DND-41 (cell line): ENCODE data around the gene TEX44.
A peak's percentile ranks its signal among the peaks of the same experiment; 100 is the strongest.
"Not testable (repeated sequence)": the region's sequence is repeated elsewhere in the genome, so short reads cannot be mapped to it uniquely, and the experiment has no call there.

Experiments
- ATAC-seq: fragments of 200-7000 bp; cut with Tn5 transposase; 3 replicates; pipeline ENCODE4 v1.9.1; 2021; ENCODE audit warnings: low read depth; ENCODE audit not compliant: insufficient read depth
- DNase-seq: peaks from one replicate; pipeline ENCODE4 v3.0.0-alpha.2; 2020
- H2AFZ ChIP-seq: 2 replicates; pipeline ENCODE4 v1.6.0; 2012; ENCODE audit warnings: low read depth, low read length
- H3K27ac ChIP-seq: 2 replicates; pipeline ENCODE4 v1.5.1; 2012; ENCODE audit warnings: low read length, inconsistent platforms
- H3K27me3 ChIP-seq: fragments of 200-600 bp; sonication (generic); 2 replicates; pipeline ENCODE4 v1.6.0; 2012; ENCODE audit warnings: low read length, mild to moderate bottlenecking, inconsistent platforms; ENCODE audit not compliant: insufficient read depth, poor library complexity
- H3K36me3 ChIP-seq: 2 replicates; pipeline ENCODE4 v1.5.1; 2012; ENCODE audit warnings: low read length, inconsistent platforms; ENCODE audit not compliant: insufficient read depth
- H3K4me1 ChIP-seq: 2 replicates; pipeline ENCODE4 v1.5.1; 2012; ENCODE audit warnings: mild to moderate bottlenecking, low read length; ENCODE audit not compliant: insufficient read depth
- H3K4me2 ChIP-seq: 2 replicates; pipeline ENCODE4 v1.6.0; 2012; ENCODE audit warnings: mild to moderate bottlenecking, moderate library complexity, low read length, inconsistent platforms; ENCODE audit not compliant: insufficient read depth
- H3K4me3 ChIP-seq, 2 experiments: fragments of 200-600 bp in 1 of 2; shearing (Covaris generic) in 1 of 2; 2 replicates each; pipeline ENCODE4 v1.5.1; 2012 to 2016; ENCODE audit warnings: inconsistent platforms in 2 of 2, low read length in 2 of 2, mild to moderate bottlenecking in 2 of 2, low read depth in 1 of 2, moderate library complexity in 1 of 2
- H3K79me2 ChIP-seq: 2 replicates; pipeline ENCODE4 v1.6.0; 2012; ENCODE audit warnings: low read length, inconsistent platforms; ENCODE audit not compliant: insufficient read depth
- H3K9ac ChIP-seq: 2 replicates; pipeline ENCODE4 v1.6.0; 2012; ENCODE audit warnings: low read depth, mild to moderate bottlenecking, inconsistent platforms, low read length, moderate library complexity
- H3K9me3 ChIP-seq: 2 replicates; pipeline ENCODE4 v1.5.1; 2012; ENCODE audit warnings: low read length, moderate library complexity, mild to moderate bottlenecking, inconsistent platforms; ENCODE audit not compliant: insufficient read depth, severe bottlenecking
- H4K20me1 ChIP-seq: 2 replicates; pipeline ENCODE4 v1.6.0; 2012; ENCODE audit warnings: low read length; ENCODE audit not compliant: insufficient read depth
- EZH2 ChIP-seq: IDR thresholded peaks from 3 replicates; pipeline ENCODE4 v1.6.1; 2012; ENCODE audit warnings: borderline replicate concordance, low read depth, mild to moderate bottlenecking, moderate library complexity, low read length, inconsistent platforms; ENCODE audit not compliant: severe bottlenecking
- TF ChIP-seq, protein P1 (sequence below): IDR thresholded peaks from 2 replicates; pipeline ENCODE4 v1.5.1; 2012; ENCODE audit warnings: borderline replicate concordance, low read length, moderate library complexity, mild to moderate bottlenecking; ENCODE audit not compliant: poor library complexity, severe bottlenecking; ENCODE audit errors: extremely low read depth

Gene TEX44

DNA sequence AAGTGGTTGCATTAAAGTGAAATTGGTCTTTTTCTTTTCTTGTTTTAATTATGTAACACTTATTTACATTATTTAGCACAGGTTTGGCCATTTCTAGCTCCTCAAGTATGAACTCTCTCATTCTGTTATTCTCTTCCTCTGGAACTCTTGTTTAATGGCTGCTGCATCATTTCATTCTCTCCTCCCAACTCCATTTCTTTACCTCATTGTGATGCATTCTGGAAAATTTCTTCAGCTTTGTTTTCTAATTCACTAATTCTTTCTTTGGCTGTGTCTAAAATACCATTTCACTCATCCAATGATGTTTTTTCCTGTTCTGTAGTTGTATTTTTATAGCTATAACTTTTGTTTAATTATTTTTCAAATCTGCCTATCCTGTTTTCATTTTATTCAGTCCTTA lies 39.9 kb upstream of the TEX44 start:
- DNase-seq (no peak), ATAC-seq (no peak)
- H3K27ac ChIP-seq, result no peak overlapping the region
- H3K4me1 ChIP-seq, result peaks cover 19% of the 10 kb centered on the region
- no peaks in the 10 kb centered on the region for H3K36me3 ChIP-seq
- no peaks in the 10 kb centered on the region for H3K27me3 ChIP-seq
- no peak overlapping the region for H3K4me3 ChIP-seq
- no peaks in the 10 kb centered on the region for H4K20me1 ChIP-seq
- no peak overlapping the region for H3K4me2 ChIP-seq
- peaks cover 18% of the 10 kb centered on the region for H3K9me3 ChIP-seq
- H2AFZ ChIP-seq, result no peak overlapping the region
- no peak overlapping the region for H3K9ac ChIP-seq
- no peaks in the 10 kb centered on the region for H3K79me2 ChIP-seq
- TF ChIP-seq, protein P1, sequence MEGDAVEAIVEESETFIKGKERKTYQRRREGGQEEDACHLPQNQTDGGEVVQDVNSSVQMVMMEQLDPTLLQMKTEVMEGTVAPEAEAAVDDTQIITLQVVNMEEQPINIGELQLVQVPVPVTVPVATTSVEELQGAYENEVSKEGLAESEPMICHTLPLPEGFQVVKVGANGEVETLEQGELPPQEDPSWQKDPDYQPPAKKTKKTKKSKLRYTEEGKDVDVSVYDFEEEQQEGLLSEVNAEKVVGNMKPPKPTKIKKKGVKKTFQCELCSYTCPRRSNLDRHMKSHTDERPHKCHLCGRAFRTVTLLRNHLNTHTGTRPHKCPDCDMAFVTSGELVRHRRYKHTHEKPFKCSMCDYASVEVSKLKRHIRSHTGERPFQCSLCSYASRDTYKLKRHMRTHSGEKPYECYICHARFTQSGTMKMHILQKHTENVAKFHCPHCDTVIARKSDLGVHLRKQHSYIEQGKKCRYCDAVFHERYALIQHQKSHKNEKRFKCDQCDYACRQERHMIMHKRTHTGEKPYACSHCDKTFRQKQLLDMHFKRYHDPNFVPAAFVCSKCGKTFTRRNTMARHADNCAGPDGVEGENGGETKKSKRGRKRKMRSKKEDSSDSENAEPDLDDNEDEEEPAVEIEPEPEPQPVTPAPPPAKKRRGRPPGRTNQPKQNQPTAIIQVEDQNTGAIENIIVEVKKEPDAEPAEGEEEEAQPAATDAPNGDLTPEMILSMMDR, result no peak
- TF ChIP-seq EZH2, result no peak

DNA sequence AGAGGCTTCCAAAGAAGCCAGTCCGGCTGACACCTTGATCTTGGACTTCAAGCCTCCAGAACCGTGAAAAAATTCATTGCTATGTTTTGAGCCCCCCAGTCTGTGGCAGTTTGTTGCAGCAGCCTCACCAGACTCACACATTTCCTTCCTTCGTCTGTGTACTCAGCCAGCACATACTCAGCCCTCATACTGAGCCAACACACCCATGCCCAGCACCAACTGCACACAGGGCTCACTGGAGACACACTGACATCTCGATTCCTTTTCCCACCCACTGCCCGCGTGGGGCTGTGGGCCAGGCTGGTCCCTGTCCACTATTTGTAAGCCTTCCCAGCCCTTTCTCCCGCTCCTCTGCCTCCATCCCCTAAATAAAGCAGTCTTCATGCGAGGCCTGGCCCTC lies 38.3 kb upstream of the TEX44 start:
- Histone ChIP-seq H4K20me1 (no peaks in the 10 kb centered on the region), H3K9me3 (peaks cover 18% of the 10 kb centered on the region), H3K4me3 (no peak overlapping the region), H3K4me1 (peaks cover 20% of the 10 kb centered on the region), H3K4me2 (no peak overlapping the region), H2AFZ (no peak overlapping the region), H3K36me3 (no peaks in the 10 kb centered on the region), H3K9ac (peak overlapping the region; percentile 1; the same call in 1 of the 2 replicates), H3K27me3 (no peaks in the 10 kb centered on the region), H3K27ac (peak overlapping the region; percentile 58), H3K79me2 (no peaks in the 10 kb centered on the region)
- ATAC-seq, result peak; percentile 54
- DNase-seq, result peak; percentile 44
- TF ChIP-seq EZH2, result no peak
- TF ChIP-seq, protein P1, result no peak

DNA sequence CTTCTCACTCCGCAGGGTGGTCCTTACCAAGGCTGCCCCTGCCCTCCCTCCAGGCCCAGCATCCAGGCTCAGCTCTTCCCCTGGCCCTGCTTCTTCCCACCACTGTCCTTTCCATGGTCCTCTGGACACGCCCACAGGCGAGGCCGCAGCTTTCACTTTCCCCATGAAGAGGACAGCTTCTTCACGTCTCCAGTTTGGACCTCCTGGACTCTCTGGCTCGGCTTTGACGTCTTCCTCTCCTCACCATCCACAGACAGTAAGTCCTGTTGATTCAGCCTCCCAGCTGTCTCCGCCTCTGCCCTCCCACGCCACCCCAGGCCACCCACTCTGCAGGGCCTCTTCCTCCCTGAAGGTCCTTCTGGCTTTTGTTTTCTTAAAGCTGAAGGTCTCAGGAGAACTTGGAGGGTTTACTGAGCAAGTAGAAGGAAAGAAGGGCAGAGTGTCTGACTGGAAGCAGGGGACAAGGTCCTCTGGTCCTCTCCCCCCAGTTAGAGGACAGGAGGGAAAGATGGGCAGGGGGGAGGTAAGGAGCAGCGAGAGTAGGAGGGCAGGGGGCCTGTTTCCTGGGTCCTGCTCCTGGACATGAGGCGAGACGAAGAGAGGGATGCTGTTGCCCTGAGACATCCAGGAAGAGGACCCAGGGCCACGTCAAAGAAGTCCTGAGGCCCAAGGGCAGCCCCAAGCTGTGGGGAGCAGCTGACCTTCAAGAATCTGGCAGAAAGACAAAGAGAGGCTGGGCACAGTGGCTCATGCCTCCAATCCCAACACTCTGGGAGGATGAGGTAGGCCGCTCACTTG lies 37.7 kb upstream of the TEX44 start:
- H3K9me3 ChIP-seq, result peaks cover 18% of the 10 kb centered on the region
- H3K4me3 ChIP-seq, result no peak overlapping the region
- H3K9ac ChIP-seq, result peak overlapping the region; percentile 1; the same call in 1 of the 2 replicates
- H3K27me3 ChIP-seq, result no peaks in the 10 kb centered on the region
- no peak overlapping the region for H3K4me2 ChIP-seq
- DNase-seq, result peak; percentile 39
- no peak for TF ChIP-seq EZH2
- TF ChIP-seq, protein P1, result no peak
- H2AFZ ChIP-seq, result 0 out of 2 replicates have a peak overlapping the region, but pooled peaks have one; percentile 0
- H3K79me2 ChIP-seq, result no peaks in the 10 kb centered on the region
- peak overlapping the region; percentile 28; the same call in 1 of the 2 replicates for H3K27ac ChIP-seq
- ATAC-seq, result peak; percentile 29
- peaks cover 20% of the 10 kb centered on the region for H3K4me1 ChIP-seq
- H4K20me1 ChIP-seq, result no peaks in the 10 kb centered on the region
- no peaks in the 10 kb centered on the region for H3K36me3 ChIP-seq

DNA sequence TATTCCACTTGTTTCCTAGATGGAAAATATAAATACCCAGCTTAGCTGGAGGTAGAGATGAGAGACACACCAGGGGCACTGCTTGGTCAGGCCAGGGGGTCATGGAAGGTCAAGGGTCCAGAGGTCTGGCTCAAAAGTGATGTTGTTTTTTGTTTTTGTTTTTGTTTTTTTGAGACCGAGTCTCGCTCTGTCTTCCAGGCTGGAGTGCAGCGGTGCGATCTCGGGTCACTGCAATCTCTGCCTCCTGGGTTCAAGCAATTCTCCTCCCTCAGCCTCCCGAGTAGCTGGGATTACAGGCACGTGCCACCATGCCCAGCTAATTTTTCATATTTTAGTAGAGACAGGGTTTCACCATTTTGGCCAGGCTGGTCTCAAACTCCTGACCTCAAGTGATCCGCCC lies 36.2 kb upstream of the TEX44 start:
- H3K79me2 ChIP-seq, H3K36me3 ChIP-seq, H3K27me3 ChIP-seq, H3K27ac ChIP-seq, H3K9ac ChIP-seq, ATAC-seq, H2AFZ ChIP-seq, H4K20me1 ChIP-seq, H3K4me3 ChIP-seq, DNase-seq, H3K4me2 ChIP-seq: not testable (repeated sequence)
- Histone ChIP-seq H3K4me1 (peaks cover 20% of the 10 kb centered on the region), H3K9me3 (peaks cover 18% of the 10 kb centered on the region)
